Effector memory CD8-positive, alpha-beta T cell (primary cell): ENCODE results near the gene FHIP1B.

Experiments
- ATAC-seq: fragments of 150-1000 bp; cut with Tn5 transposase; replicated peaks from 2 replicates; pipeline ENCODE4 v1.10.0; 2021; ENCODE audit warnings: mild to moderate bottlenecking, moderate library complexity
- DNase-seq, 3 experiments: peaks; one replicate each; pipeline ENCODE4 v3.0.0; 2021
- H3K27ac Mint-ChIP-seq, 2 donors: one replicate each; pipeline ENCODE4 v1.8.0; 2022; ENCODE audit warnings: mild to moderate bottlenecking in 2 of 2, mixed read lengths in 2 of 2, moderate library complexity in 2 of 2
- H3K27me3 Mint-ChIP-seq, 2 donors: one replicate each; pipeline ENCODE4 v1.8.0; 2022; ENCODE audit warnings: mixed read lengths in 2 of 2
- H3K36me3 Mint-ChIP-seq: one replicate; pipeline ENCODE4 v1.8.0; 2022; ENCODE audit warnings: mild to moderate bottlenecking, moderate library complexity, mixed read lengths; ENCODE audit not compliant: insufficient read depth
- H3K4me1 Mint-ChIP-seq, 2 donors: one replicate each; pipeline ENCODE4 v1.8.0; 2022; ENCODE audit warnings: low read depth in 2 of 2, mixed read lengths in 2 of 2
- H3K4me3 Mint-ChIP-seq, 2 donors: one replicate each; pipeline ENCODE4 v1.8.0; 2022; ENCODE audit warnings: mild to moderate bottlenecking in 2 of 2, mixed read lengths in 2 of 2, moderate library complexity in 2 of 2
- H3K9me3 Mint-ChIP-seq, 2 donors: one replicate each; pipeline ENCODE4 v1.8.0; 2022; ENCODE audit warnings: mixed read lengths in 2 of 2

FHIP1B gene

GRCh38 chr11:6205366-6205765 lies 29.1 kb downstream of the FHIP1B start, which contains the start of gene C11orf42:
C11orf42 (plus strand) TSS chr11:6205557; CDS start chr11:6205616, 59 bp downstream.
- Mint-ChIP-seq H3K36me3 (peaks cover 30% of the 10 kb centered on the region), H3K4me3 (no peak within 1 kb of the TSS), H3K9me3 (peaks cover 0 to 3% of the 10 kb centered on the region in 2 donors), H3K27me3 (no peaks in the 10 kb centered on the region), H3K4me1 (peaks cover 39 to 42% of the 10 kb centered on the region in 2 donors), H3K27ac (peak within 1 kb of the TSS in 1 of 2 donors; percentile 59)
- DNase-seq (no peak), ATAC-seq (no peak)

- no peak for ATAC-seq
- Mint-ChIP-seq H3K27ac (peak overlapping the region in 1 of 2 donors; percentile 54), H3K27me3 (no peaks in the 10 kb centered on the region), H3K36me3 (peaks cover 27% of the 10 kb centered on the region), H3K9me3 (peaks cover 0 to 3% of the 10 kb centered on the region in 2 donors), H3K4me1 (peaks cover 44 to 45% of the 10 kb centered on the region in 2 donors), H3K4me3 (no peak overlapping the region)
- no peak for DNase-seq
Observed at GRCh38 chr11:6204706-6205105, 29.7 kb downstream of the FHIP1B start.

GRCh38 chr11:6203327-6203726 lies 31.1 kb downstream of the FHIP1B start:
- Mint-ChIP-seq H3K9me3 (peaks cover 0 to 3% of the 10 kb centered on the region in 2 donors), H3K4me3 (peak overlapping the region; percentile 40 to 43), H3K27me3 (no peaks in the 10 kb centered on the region), H3K4me1 (peaks cover 49 to 53% of the 10 kb centered on the region in 2 donors), H3K27ac (peak overlapping the region; percentile 73 to 98), H3K36me3 (peaks cover 17% of the 10 kb centered on the region)
- ATAC-seq: peak; percentile 70
- peak; percentile 18 to 31 (median 26) for DNase-seq

- Mint-ChIP-seq H3K27me3 (no peaks in the 10 kb centered on the region), H3K27ac (peak overlapping the region; percentile 86 to 98), H3K9me3 (peaks cover 0 to 3% of the 10 kb centered on the region in 2 donors), H3K4me3 (no peak overlapping the region), H3K4me1 (peaks cover 50 to 57% of the 10 kb centered on the region in 2 donors), H3K36me3 (peaks cover 17% of the 10 kb centered on the region)
- ATAC-seq (no peak), DNase-seq (no peak)
Observed at GRCh38 chr11:6202041-6202440, 32.4 kb downstream of the FHIP1B start.

- H3K4me3 Mint-ChIP-seq: peak overlapping the region; percentile 54 to 75
- ATAC-seq (peak; percentile 54), DNase-seq (no peak)
- peaks cover 52 to 59% of the 10 kb centered on the region in 2 donors for H3K4me1 Mint-ChIP-seq
- no peaks in the 10 kb centered on the region for H3K27me3 Mint-ChIP-seq
- H3K36me3 Mint-ChIP-seq: peaks cover 14% of the 10 kb centered on the region
- peaks cover 0 to 3% of the 10 kb centered on the region in 2 donors for H3K9me3 Mint-ChIP-seq
- H3K27ac Mint-ChIP-seq: peak overlapping the region; percentile 86 to 98
Observed at GRCh38 chr11:6201481-6201880, 33.0 kb downstream of the FHIP1B start.

- Mint-ChIP-seq H3K27ac (peak overlapping the region; percentile 86 to 98), H3K27me3 (no peaks in the 10 kb centered on the region), H3K36me3 (peaks cover 10% of the 10 kb centered on the region), H3K4me3 (peak overlapping the region; percentile 54 to 75), H3K9me3 (peaks cover 0 to 3% of the 10 kb centered on the region in 2 donors), H3K4me1 (peaks cover 57 to 64% of the 10 kb centered on the region in 2 donors)
- DNase-seq (peak; percentile 28 to 30 (median 28)), ATAC-seq (peak; percentile 72)
Observed at GRCh38 chr11:6200975-6201374, 33.5 kb downstream of the FHIP1B start.

GRCh38 chr11:6199174-6199810 lies 35.1 kb downstream of the FHIP1B start, which contains the start of gene OR52W1:
OR52W1 (plus strand) TSS chr11:6199224; CDS start chr11:6199224, 0 bp downstream.
- peak within 1 kb of the TSS in 1 of 2 donors; percentile 28 for H3K4me3 Mint-ChIP-seq
- H3K9me3 Mint-ChIP-seq: peaks cover 0 to 3% of the 10 kb centered on the region in 2 donors
- peak within 1 kb of the TSS; percentile 86 to 98 for H3K27ac Mint-ChIP-seq
- peaks cover 6% of the 10 kb centered on the region for H3K36me3 Mint-ChIP-seq
- H3K27me3 Mint-ChIP-seq: no peaks in the 10 kb centered on the region
- DNase-seq: no peak
- ATAC-seq: no peak
- peaks cover 50 to 63% of the 10 kb centered on the region in 2 donors for H3K4me1 Mint-ChIP-seq

GRCh38 chr11:6197466-6198200 lies 36.8 kb downstream of the FHIP1B start:
- Mint-ChIP-seq H3K27me3 (no peaks in the 10 kb centered on the region), H3K27ac (peak overlapping the region; percentile 55 to 61), H3K4me3 (peak overlapping the region; percentile 18 to 28), H3K4me1 (peaks cover 37 to 47% of the 10 kb centered on the region in 2 donors), H3K36me3 (peaks cover 6% of the 10 kb centered on the region), H3K9me3 (peaks cover 0 to 3% of the 10 kb centered on the region in 2 donors)
- DNase-seq (no peak), ATAC-seq (no peak)

GRCh38 chr11:6196396-6196795 lies 38.0 kb downstream of the FHIP1B start:
- Mint-ChIP-seq H3K27ac (peak overlapping the region; percentile 55 to 61), H3K36me3 (peaks cover 6% of the 10 kb centered on the region), H3K4me3 (peak overlapping the region; percentile 7 to 29), H3K9me3 (peaks cover 0 to 3% of the 10 kb centered on the region in 2 donors), H3K4me1 (peaks cover 30 to 37% of the 10 kb centered on the region in 2 donors), H3K27me3 (no peaks in the 10 kb centered on the region)
- DNase-seq: peak in 1 of 3 experiments; percentile 18
- ATAC-seq: peak; percentile 69

GRCh38 chr11:6194065-6194581 lies 40.3 kb downstream of the FHIP1B start:
- H3K36me3 Mint-ChIP-seq: no peaks in the 10 kb centered on the region
- H3K4me1 Mint-ChIP-seq: peaks cover 14 to 20% of the 10 kb centered on the region in 2 donors
- no peak overlapping the region for H3K27ac Mint-ChIP-seq

GRCh38 chr11:6191742-6192141 lies 42.7 kb downstream of the FHIP1B start:
- H3K27me3 Mint-ChIP-seq: no peaks in the 10 kb centered on the region
- H3K9me3 Mint-ChIP-seq: no peaks in the 10 kb centered on the region
- no peaks in the 10 kb centered on the region for H3K36me3 Mint-ChIP-seq
- no peak overlapping the region for H3K4me3 Mint-ChIP-seq
- no peak overlapping the region for H3K27ac Mint-ChIP-seq
- ATAC-seq: no peak
- no peak for DNase-seq
- H3K4me1 Mint-ChIP-seq: peaks cover 8 to 9% of the 10 kb centered on the region in 2 donors

More at GRCh38 chr11:6194065-6194581, 40.3 kb downstream of the FHIP1B start:
- DNase-seq (no peak), ATAC-seq (no peak)
- no peak overlapping the region for H3K4me3 Mint-ChIP-seq
- H3K27me3 Mint-ChIP-seq: no peaks in the 10 kb centered on the region
- no peaks in the 10 kb centered on the region for H3K9me3 Mint-ChIP-seq

- Mint-ChIP-seq H3K9me3 (no peaks in the 10 kb centered on the region), H3K36me3 (no peaks in the 10 kb centered on the region), H3K27me3 (peaks cover 7% of the 10 kb centered on the region in 2 donors), H3K27ac (peak overlapping the region in 1 of 2 donors; percentile 69), H3K4me1 (peaks cover 10 to 13% of the 10 kb centered on the region in 2 donors), H3K4me3 (no peak overlapping the region)
- no peak for ATAC-seq
- no peak for DNase-seq
Observed at GRCh38 chr11:6175440-6175839, 59.0 kb downstream of the FHIP1B start.

GRCh38 chr11:6170226-6170625 lies 64.2 kb downstream of the FHIP1B start, which contains the start of gene OR52B2:
OR52B2 (minus strand) TSS chr11:6170326; CDS start chr11:6170326, 0 bp downstream.
- no peak for DNase-seq

More at GRCh38 chr11:6170226-6170625, 64.2 kb downstream of the FHIP1B start, which contains the start of gene OR52B2:
- Mint-ChIP-seq H3K27me3 (peaks cover 17 to 24% of the 10 kb centered on the region in 2 donors), H3K4me1 (no peaks in the 10 kb centered on the region), H3K36me3 (no peaks in the 10 kb centered on the region), H3K9me3 (no peaks in the 10 kb centered on the region), H3K4me3 (no peak within 1 kb of the TSS), H3K27ac (no peak within 1 kb of the TSS)
- ATAC-seq: no peak
